ENCODE measurements around the gene AJUBA.

- TF ChIP-seq CTCF (IDR thresholded peaks at IDR 0.05; ENCODE audit: control extremely low read depth in 1 of 3, insufficient read depth in 1 of 3, low read depth in 1 of 3, low read length in 3 of 3) (no peak), KDM5A (IDR thresholded peaks at IDR 0.05; ENCODE audit: low read length) (no peak), BCL11A (IDR thresholded peaks at IDR 0.05; ENCODE audit: low read depth in 2 of 2, low read length in 2 of 2) (no peak), E2F6 (IDR thresholded peaks at IDR 0.05) (no peak)
These were observed 53.9 kb downstream of the AJUBA start for GRCh38 chr14:22928237-22929103.
